Forelimb muscle (tissue), 1 donor: Measurements from ENCODE around the gene CBL. TPM values are rescaled to one million over a fixed set of nuclear protein-coding genes. Genes with fewer than 3 reads are reported as not detected.

Source experiments
- DNase-seq: peaks from one replicate; pipeline ENCODE4 v3.0.0-alpha.2; 2013; ENCODE audit warnings: low read depth
- polyA plus RNA-seq: library from polyadenylated mRNA; unstranded; fragments of 120-200 nt; gene quantifications from one replicate; pipeline ENCODE4 v1.2.1, GENCODE V29; 2013; ENCODE audit not compliant: insufficient read length

The CBL gene
- polyA plus RNA-seq, 1 donor = 11.4 TPM

- no peak for DNase-seq
Observed at GRCh38 chr11:119346605-119347004, 140.5 kb downstream of the CBL start, which contains the start of gene MFRP. Gene MFRP (minus strand): TSS chr11:119346705. CDS start chr11:119346513, 192 bp downstream.

GRCh38 chr11:119347242-119347641 lies 141.1 kb downstream of the CBL start:
- DNase-seq = no peak

- no peak for DNase-seq
Observed at GRCh38 chr11:119347940-119348605, 141.9 kb downstream of the CBL start.

- DNase-seq = no peak
Observed at GRCh38 chr11:119350302-119350701, 144.2 kb downstream of the CBL start.

- no peak for DNase-seq
Observed at GRCh38 chr11:119351232-119351631, 145.1 kb downstream of the CBL start.

GRCh38 chr11:119352857-119353260 lies 146.7 kb downstream of the CBL start:
- no peak for DNase-seq

GRCh38 chr11:119355091-119355843 lies 149.1 kb downstream of the CBL start:
- no peak for DNase-seq

GRCh38 chr11:119356349-119357031 lies 150.4 kb downstream of the CBL start:
- DNase-seq = no peak

GRCh38 chr11:119357074-119357473 lies 150.9 kb downstream of the CBL start:
- DNase-seq = no peak

Other genes starting within 250 kb of the CBL start
- gene FOXR1, start 234.6 kb upstream of the CBL start, polyA plus RNA-seq = 0.11 TPM
- 18.5 TPM for gene CENATAC, start 208.2 kb upstream of the CBL start, polyA plus RNA-seq
- gene RPS25, start 188.0 kb upstream of the CBL start, polyA plus RNA-seq = 1,746 TPM
- gene TRAPPC4, start 187.6 kb upstream of the CBL start, polyA plus RNA-seq = 41.5 TPM
- gene SLC37A4, start 175.5 kb upstream of the CBL start, polyA plus RNA-seq = 11.7 TPM
- 31.3 TPM for gene HYOU1, start 149.1 kb upstream of the CBL start, polyA plus RNA-seq
- gene VPS11, start 138.5 kb upstream of the CBL start, polyA plus RNA-seq = 24.6 TPM
- gene HMBS, start 121.5 kb upstream of the CBL start, polyA plus RNA-seq = 22.3 TPM
- 26.3 TPM for gene DPAGT1, start 104.5 kb upstream of the CBL start, polyA plus RNA-seq
- 6.5 TPM for gene C2CD2L, start 99.0 kb upstream of the CBL start, polyA plus RNA-seq
- gene HINFP, start 84.8 kb upstream of the CBL start, polyA plus RNA-seq = 20.2 TPM
- 0.14 TPM for gene ABCG4, start 57.3 kb upstream of the CBL start, polyA plus RNA-seq
- gene NLRX1, start 37.6 kb upstream of the CBL start, polyA plus RNA-seq = 11.6 TPM
- gene NHERF4, start 20.9 kb upstream of the CBL start, polyA plus RNA-seq = 0.19 TPM
- gene MCAM, start 110.8 kb downstream of the CBL start, polyA plus RNA-seq = 223 TPM
- gene RNF26, start 128.2 kb downstream of the CBL start, polyA plus RNA-seq = 13.0 TPM
- 23.2 TPM for gene C1QTNF5, start 134.5 kb downstream of the CBL start, polyA plus RNA-seq
- not detected for gene MFRP, start 140.4 kb downstream of the CBL start, polyA plus RNA-seq
- gene USP2, start 175.4 kb downstream of the CBL start, polyA plus RNA-seq = 62.9 TPM
- 108 TPM for gene THY1, start 216.8 kb downstream of the CBL start, polyA plus RNA-seq